Measurements from ENCODE around the gene ZNF217.
A peak's percentile ranks its signal among the peaks of the same experiment; 100 is the strongest.
"Not testable (repeated sequence)": the region's sequence is repeated elsewhere in the genome, so short reads cannot be mapped to it uniquely, and the experiment has no call there.

The ZNF217 gene

GRCh38 chr20:53562104-53562764 lies 31.4 kb downstream of the ZNF217 start:
- not testable (repeated sequence) for DNase-seq

- DNase-seq = no peak
Observed at GRCh38 chr20:53561505-53561904, 32.1 kb downstream of the ZNF217 start.

- DNase-seq = no peak
Observed at GRCh38 chr20:53559816-53560215, 33.8 kb downstream of the ZNF217 start.

GRCh38 chr20:53557130-53557529 lies 36.5 kb downstream of the ZNF217 start:
- no peak for DNase-seq

GRCh38 chr20:53556267-53556897 lies 37.3 kb downstream of the ZNF217 start:
- DNase-seq = no peak

- DNase-seq = no peak
Observed at GRCh38 chr20:53555816-53556215, 37.8 kb downstream of the ZNF217 start.

- no peak for DNase-seq
Observed at GRCh38 chr20:53555081-53555480, 38.6 kb downstream of the ZNF217 start.

- not testable (repeated sequence) for DNase-seq
Observed at GRCh38 chr20:53552572-53552893, 41.1 kb downstream of the ZNF217 start.

GRCh38 chr20:53551719-53552571 lies 41.7 kb downstream of the ZNF217 start:
- not testable (repeated sequence) for DNase-seq

- no peak for DNase-seq
Observed at GRCh38 chr20:53550280-53551187, 43.1 kb downstream of the ZNF217 start.

GRCh38 chr20:53547664-53548239 lies 45.9 kb downstream of the ZNF217 start:
- DNase-seq = peak; percentile 56

- no peak for DNase-seq
Observed at GRCh38 chr20:53539516-53539915, 54.1 kb downstream of the ZNF217 start.

GRCh38 chr20:53536382-53536781 lies 57.3 kb downstream of the ZNF217 start:
- DNase-seq = not testable (repeated sequence)

- no peak for DNase-seq
Observed at GRCh38 chr20:53535878-53536277, 57.8 kb downstream of the ZNF217 start.

GRCh38 chr20:53534037-53534436 lies 59.6 kb downstream of the ZNF217 start:
- DNase-seq = no peak

GRCh38 chr20:53533500-53533899 lies 60.1 kb downstream of the ZNF217 start:
- no peak for DNase-seq

GRCh38 chr20:53532654-53533312 lies 60.9 kb downstream of the ZNF217 start:
- not testable (repeated sequence) for DNase-seq

- no peak for DNase-seq
Observed at GRCh38 chr20:53530440-53530839, 63.2 kb downstream of the ZNF217 start.

GRCh38 chr20:53529658-53530057 lies 64.0 kb downstream of the ZNF217 start:
- no peak for DNase-seq

GRCh38 chr20:53527196-53527595 lies 66.4 kb downstream of the ZNF217 start:
- no peak for DNase-seq

GRCh38 chr20:53524589-53525312 lies 68.9 kb downstream of the ZNF217 start:
- no peak for DNase-seq
